GM19467 (cell line): ENCODE data around the gene RHOBTB3.
"Not testable (repeated sequence)": the region's sequence is repeated elsewhere in the genome, so short reads cannot be mapped to it uniquely, and the experiment has no call there.

Source experiments
- ATAC-seq: cut with Tn5 transposase; IDR thresholded peaks from one replicate; pipeline ENCODE4 v1.9.1; 2021; ENCODE audit warnings: mild to moderate bottlenecking, moderate library complexity; ENCODE audit not compliant: unreplicated experiment

RHOBTB3 gene, protein sequence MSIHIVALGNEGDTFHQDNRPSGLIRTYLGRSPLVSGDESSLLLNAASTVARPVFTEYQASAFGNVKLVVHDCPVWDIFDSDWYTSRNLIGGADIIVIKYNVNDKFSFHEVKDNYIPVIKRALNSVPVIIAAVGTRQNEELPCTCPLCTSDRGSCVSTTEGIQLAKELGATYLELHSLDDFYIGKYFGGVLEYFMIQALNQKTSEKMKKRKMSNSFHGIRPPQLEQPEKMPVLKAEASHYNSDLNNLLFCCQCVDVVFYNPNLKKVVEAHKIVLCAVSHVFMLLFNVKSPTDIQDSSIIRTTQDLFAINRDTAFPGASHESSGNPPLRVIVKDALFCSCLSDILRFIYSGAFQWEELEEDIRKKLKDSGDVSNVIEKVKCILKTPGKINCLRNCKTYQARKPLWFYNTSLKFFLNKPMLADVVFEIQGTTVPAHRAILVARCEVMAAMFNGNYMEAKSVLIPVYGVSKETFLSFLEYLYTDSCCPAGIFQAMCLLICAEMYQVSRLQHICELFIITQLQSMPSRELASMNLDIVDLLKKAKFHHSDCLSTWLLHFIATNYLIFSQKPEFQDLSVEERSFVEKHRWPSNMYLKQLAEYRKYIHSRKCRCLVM

DNA sequence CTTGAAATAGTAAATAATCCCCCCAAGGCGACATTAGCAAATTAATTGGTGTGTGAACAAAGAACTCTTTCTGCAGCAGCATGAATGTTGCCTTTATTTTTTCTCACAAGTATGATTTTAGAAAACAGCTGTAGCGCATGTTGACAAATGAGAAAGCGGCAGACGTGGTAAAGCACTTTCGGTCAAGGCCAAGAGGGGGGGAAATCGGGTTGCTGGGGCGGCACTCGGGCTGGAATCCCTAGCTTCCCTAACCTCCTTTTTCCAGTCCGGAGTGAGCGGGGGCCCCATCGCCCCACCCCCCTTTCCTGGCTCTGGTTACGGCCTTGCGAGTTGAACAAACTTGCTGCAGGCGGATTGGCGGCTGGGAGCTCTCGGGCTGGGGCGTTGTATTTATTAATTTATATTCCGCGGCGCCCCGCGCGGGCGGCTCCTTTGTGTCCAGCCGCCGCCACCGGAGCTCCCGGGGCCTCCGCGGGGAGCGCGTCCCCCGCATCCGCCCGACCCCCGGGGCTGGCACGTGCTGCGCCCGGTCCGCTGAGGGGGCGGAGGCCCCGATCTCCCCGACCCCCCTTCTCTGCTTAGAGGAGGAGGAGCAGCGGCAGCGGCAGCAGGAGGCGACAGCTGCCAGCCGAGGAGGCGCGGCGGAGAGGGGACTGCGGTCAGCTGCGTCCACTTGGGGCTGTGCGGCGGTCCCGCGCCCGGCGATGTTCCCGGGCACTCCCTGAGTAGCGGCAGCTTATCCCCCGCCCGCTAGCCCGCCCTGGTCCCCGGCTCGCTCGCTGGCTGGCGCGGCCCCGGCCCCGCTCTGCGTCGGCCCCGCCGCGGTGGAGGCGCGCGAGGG, at the start of gene RHOBTB3:
RHOBTB3 (plus strand) TSS at position 607 of the 841 bp plus-strand sequence. CDS start 347 bp downstream, outside the sequence.
- ATAC-seq = peak; percentile 36

DNA sequence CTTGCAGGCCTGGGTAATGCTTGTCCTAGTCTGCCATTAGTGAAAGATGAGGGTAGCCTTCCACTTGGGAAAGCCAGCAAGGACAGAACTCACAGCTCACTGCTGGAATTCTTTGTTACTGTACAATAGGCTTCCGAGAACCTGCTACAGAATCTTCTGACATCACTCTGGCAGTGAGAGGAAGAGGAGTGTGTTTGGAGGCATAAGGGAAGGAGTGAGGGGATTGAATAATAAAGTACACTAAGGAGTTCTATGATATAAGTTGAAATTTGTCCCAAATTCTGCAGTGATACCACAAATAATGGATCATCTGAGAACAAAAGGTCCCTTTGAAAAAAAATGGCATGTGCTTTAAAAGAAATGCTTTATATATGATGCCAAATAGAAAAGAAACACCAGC, 48.2 kb upstream of the RHOBTB3 start, which contains the start of gene SPATA9:
SPATA9 (minus strand) TSS at position 101 of the 400 bp plus-strand sequence. CDS start 137 bp downstream, outside the sequence.
- ATAC-seq = no peak

DNA sequence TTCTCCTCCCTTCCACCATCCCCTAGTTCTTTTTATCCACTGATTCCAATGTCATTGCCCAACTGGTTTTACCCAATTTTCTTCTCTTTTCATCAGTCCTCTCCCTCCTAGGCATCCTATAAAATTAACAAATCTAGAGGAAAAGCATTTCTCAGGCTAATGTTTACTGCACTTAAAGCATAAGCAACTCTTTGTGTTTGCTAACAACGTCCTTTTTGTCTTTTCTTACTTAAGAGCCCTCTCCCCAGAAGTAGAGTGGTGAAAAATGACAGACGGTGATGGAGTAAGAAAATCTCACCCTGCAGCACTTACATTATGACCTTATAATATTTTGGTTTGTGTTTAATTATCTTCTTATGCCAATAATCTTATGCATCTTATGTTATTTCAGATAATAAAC, 46.8 kb upstream of the RHOBTB3 start:
- ATAC-seq = no peak

DNA sequence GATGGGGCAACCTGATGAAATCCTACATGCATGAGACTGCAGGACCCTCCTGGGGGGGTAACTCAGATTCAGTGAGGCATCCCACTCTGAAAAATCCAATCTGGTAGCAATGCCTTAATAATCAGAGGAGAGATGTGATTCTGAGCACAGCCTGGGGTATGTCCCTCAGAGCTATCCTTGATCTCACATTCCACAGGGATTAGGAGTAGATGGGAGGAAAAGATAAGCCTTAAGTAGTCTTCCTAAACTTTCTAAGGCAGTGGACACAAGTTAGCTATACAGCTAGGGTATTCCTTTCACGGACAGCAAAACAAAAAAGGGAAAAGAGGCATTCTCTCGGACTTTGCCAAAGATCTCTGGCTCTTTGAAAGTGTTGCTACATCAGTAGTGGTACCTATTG, 44.5 kb upstream of the RHOBTB3 start:
- ATAC-seq = no peak

DNA sequence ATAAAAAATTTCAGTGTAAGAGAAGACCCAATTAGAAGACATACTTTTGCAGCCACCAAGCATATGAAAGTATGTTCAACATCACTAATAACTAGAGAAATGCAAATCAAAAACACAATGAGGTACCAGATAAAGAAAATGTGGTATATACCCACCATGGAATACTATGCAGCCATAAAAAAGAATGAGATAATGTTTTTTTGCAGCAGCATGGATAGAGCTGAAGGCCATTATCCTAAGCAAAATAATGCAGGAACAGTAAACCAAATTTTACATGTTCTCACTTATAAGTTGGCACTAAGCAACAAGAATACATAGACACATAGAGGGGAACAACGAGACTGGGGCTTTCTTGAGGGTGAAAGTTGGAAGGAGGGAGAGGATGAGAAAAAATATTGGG, 41.5 kb upstream of the RHOBTB3 start:
- ATAC-seq = no peak

DNA sequence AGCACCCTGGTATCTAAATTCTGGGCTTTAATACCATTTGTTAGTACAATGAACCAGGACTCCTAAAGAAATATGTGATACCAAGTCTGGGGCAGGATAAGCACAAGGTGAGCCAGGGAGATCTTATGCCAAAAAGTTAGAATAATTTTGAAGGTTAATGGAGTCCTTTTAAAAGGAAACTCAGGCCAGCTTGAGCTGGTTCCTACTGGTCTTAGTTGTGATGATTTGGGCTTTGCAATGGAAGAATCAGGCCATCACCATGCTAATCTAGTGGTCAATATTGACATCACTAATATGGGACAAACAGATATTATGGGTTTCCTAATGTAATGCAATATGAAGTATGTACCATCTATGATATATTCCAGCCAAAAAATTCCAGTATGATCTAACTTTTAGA, 40.8 kb upstream of the RHOBTB3 start:
- ATAC-seq = no peak

DNA sequence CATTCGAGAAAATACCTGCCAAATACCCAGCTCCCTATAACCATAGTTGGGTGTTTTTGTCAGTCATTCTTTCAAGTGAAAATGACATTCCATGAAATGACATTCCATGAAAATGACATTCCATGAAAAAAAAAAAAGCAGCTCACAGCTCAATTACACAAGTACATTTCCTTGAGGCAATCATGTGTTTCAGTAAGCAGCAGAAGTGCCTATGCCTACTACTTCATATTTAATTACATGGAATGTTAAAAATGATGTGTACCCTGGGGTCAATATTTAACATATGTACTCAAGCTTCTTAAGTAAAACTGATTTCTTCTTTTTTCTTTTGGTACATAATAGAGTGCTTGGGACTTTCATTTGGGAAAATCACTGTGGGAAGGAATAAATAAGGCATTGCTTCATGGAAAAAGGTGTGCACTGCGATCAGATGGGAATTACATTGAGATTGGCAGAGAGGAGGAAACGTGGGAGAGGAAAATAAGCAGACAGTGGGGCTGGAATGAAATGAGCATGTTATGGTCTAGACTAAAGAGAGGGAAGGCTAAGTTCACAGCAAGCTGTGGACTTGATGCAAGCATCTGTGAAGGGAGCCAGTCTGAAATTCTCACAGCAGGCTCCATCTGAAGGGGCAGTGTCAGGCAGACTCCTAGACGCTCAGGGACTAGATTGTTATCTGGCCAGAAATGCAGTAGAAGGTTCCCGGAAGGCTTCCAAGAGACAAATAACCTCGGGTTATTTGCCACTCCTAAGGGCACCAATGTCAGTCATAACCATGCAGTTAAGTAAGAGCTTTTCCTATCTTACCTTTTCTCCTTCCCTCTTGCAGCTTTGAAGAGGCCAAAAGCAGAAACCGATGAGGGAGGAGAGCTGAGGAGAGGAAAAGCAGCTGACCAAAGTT, 33.1 kb upstream of the RHOBTB3 start:
- ATAC-seq = no peak

DNA sequence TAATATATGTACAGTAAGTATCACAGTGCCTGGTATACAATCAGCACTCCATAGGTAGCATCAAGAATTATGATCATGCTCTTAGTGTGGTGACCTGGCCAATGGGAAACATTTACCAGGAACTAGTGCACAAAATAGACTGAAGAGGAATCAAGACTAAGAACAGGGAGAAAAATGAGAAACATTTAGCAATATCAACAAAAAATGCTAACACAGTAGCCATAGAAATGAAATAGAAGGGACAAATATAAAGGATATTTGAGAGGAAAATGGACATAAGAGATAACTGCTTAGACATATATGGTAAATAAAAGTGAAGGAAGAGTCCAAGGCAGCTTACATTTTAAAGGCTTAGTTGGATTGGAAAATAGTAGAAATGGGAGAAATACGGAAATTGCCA, 31.8 kb upstream of the RHOBTB3 start:
- ATAC-seq = no peak

DNA sequence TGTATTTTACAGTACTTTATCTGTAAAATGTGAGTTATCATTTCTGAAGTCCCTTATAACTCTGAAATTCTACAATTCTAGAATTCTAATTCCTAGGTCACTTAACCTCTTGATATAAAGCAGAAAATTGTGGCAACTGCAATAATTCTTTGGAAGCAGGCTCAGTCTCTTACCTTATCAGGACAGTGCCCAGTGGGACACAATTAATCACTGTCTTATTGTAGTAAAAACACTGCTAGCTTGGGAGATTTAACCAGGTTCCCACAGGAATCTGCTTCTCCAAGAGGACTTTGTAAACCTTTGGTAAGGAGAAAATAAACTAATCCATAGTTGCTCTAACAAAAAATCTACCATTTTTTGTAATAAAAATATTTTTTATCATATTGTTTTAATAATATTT, 30.1 kb upstream of the RHOBTB3 start:
- no peak for ATAC-seq

DNA sequence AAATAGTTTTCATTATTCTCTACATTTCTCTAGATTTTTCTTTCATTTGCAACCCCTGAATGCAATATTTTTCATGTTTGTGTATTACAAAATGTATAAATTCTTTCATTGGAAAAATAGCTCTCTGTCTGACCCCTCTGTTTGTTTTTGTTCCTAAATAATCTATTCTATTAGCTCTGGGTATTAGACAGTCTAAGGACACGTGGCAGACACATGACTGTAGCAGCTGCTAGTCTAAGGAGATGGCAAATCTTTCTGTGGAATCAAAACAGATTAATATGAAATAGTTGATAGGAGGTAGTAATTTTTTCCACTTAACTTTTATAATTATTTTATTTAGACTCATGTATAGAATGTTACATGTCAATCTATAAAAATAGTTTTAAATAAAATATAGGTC, 27.0 kb upstream of the RHOBTB3 start:
- no peak for ATAC-seq

DNA sequence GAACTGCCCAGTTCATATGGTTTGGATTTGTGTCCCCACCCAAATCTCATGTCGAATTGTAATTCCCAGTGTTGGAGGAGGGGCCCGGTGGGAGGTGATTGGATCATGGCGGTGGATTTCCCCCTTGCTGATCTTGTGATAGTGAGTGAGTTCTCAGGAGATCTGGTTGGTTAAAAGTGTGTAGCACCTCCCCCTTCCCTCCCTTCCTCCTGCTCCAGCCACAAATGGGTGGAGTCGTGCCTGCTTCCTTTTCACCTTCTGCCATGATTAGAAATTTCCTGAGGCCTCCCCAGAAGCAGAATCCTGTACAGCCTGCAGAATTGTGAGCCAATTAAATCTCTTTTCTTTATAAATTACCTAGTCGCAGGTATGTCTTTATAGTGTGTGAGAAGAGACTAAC, 24.9 kb upstream of the RHOBTB3 start:
- ATAC-seq = not testable (repeated sequence)

DNA sequence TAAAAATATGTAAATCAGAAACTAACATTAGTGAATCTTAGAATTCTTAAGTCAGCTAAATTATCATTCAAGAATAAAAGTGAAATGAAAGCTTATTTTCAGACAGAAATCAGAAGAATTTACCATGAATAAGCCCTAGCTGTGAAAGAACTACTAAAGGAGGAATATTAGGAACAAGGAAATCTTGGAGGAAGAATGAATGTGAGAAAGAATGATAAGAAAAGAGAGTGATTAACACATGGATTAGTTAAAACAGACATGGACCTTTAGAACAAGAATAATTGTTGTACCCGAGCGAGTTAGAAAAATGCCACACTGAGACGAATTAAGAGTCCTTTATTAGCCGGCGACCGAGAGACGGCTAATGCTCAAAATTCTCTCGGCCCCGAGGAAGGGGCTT, 24.1 kb upstream of the RHOBTB3 start:
- no peak for ATAC-seq

DNA sequence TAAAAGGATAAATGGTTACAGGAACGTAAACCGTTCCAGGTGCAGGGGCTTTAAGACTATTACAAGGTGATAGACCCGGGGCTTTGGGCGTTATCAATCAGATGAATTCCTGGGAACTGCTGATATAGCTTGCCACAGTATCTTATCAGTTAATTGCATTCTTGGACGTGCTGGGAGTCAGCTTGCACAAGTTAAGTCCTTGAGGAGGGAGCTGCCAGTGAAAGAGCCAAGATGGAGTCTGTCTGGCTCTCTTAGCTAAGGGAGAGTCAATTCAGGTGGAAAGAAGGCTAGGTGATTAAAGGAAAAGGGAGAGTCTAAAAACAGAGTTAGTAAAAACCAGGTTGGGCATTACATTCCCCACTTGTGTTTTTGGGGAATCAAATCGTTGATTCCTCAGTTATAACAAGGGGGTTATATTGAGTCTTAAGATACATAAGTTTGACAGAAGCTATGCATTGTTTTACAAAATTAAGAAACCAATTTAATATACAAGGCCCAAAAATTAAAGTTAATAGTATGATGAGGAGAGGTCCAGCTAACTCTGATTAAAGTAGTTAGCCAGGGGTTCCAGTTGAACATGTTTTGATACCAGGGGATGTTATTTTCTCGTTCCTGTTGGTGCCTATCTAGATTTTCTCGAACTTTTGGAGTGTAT, 23.5 kb upstream of the RHOBTB3 start:
- not testable (repeated sequence) for ATAC-seq

DNA sequence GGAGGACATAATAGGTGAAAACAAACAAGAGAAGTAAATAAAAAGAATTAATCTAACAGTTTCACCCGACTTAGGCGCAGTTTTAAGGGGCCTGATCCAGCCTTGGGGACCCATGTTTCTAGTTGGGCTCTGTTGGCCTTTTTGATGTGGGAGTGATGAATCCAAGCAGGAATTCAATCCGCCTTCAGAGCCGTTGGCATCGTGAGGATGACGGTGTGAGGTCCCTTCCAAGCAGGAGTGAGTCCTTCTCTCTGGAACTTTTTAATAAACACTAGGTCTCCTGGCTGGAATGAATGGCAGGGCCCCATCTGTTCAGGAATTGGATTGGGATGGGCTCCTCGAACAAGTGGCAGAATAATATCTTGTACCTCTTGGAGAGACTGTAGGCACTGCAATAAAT, 22.3 kb upstream of the RHOBTB3 start:
- ATAC-seq = no peak

DNA sequence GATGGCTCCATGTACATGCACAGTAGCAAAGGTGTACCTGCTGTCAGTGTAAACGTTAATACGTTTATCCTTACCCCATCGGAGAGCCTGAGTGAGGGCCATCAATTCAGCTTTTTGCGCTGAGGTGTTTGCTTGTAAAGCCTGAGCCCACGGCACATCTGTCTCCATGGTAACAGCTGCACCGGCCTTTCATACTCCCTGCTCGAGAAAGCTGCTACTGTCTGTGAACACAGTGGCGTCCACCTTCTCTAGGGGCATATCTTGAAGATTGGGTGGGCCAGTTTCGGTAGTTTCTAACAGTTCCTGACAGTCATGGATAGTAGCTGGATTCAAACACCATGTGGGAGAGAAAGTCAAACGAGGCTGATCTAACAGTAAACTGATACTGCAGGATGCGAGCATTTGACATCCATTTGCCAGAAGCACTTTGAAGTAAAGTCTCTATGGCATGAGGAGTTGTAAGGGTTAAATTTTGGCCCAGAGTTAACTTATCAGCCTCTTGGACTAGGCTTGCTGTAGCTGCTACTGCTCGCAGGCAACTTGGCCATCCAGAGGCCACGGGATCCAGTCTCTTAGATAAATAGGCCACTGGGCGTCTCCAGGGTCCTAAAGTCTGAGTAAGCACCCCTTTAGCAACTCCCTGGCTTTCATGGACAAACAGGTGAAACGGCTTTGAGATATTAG, 21.0 kb upstream of the RHOBTB3 start:
- no peak for ATAC-seq

DNA sequence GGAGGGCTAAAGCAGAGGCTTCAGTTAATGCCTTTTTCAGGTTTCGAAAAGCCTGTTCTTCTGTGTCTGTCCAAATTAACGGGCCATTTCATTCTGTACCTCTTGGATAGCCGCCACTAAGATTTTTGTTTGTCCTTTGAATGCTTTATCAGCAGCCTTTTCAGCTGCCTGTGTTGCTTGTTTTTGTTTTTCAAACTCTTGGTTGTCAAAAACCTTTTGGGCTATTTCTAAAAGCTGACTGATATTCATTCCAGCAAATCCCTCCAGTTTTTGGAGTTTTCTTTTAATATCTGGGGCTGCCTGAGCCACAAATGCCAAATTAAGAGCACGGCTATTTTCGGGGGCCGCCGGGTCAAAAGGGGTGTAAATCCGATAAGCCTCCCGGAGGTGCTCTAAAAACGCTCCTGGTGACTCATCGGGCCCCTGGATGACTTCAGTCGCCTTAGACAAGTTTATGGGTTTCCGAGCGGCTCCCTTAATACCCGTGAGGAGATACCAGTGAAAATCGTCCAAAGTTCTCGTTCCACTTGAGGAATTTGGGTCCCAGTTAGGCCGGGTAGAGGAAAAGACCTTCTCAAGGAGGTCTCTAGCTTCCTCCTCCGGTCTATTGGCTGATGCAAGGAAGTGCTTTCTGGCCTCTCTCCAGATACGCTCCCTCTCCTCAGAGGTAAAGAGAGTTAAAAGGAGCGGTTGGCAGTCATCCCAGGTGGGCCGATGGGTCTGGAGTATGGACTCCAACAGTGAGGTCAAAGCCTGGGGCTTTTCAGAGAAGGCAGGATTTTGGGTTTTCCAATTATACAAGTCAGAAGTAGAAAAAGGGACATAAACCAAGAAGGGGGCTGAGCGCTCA, 20.3 kb upstream of the RHOBTB3 start:
- not testable (repeated sequence) for ATAC-seq

DNA sequence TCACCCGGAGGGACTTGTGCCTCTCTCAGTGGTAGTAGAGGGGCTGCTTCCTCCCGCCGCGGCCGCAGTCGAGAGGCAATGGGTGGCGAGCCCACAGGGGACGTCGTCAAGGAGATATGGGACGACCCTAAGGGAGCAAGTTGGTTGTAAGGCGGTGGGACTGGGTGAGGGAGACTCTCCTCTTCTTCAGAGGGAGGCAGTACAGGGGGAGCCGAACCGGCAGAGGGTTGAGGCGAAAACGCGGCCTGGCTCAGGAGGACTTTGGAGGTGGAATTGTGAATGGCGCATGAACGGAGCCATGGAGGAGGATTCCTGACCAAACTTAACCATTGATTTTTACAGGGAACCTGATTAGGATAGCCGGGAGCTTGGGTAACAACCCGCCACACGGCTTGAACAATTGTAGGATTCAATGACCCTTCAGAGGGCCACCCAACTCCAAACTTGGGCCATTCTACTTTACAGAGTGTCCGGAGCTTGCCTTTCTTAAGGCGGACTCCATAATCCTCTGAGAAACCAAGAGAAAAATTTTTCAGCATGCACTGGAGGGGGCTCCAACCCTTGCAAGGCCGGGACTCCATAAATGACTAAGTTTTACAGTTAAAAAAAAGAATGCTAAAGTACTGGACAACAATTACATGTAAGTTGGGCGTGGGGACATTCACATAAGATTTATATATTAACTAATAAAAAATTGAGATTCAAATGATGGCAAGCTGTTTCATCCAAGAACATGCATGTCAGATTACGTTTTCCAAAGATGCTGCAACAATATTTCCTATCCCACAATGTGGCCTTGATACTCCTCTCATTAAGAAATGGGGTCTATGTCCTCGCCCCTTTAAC, 19.4 kb upstream of the RHOBTB3 start:
- no peak for ATAC-seq
